PC-3 (cell line): ENCODE data around the gene WFDC11. TPM values are rescaled to one million over a fixed set of nuclear protein-coding genes. Genes with fewer than 3 reads are reported as not detected.

Experiments
- ATAC-seq: fragments of 200-7000 bp; cut with Tn5 transposase; 2 replicates; pipeline ENCODE4 v1.9.1; 2020; ENCODE audit warnings: mild to moderate bottlenecking, moderate library complexity
- BruUV-seq: library from RNA; stranded (reverse); fragments of 400-500 nt; replicated peaks from 2 replicates; lab custom pipeline; 2021; lab: Mats Ljungman, UMichigan
- CTCF ChIA-PET: fragments of 300-600 bp; sonication (Branson Sonifier 250); formaldehyde crosslinking; loops from one replicate; lab custom pipeline; 2022; ENCODE audit warnings: antibody characterized with exemption; lab: Charles Lee
- POLR2A ChIA-PET: fragments of 300-600 bp; sonication (Branson Sonifier 250); formaldehyde crosslinking; loops from one replicate; lab custom pipeline; 2022; ENCODE audit warnings: antibody characterized with exemption; ENCODE audit not compliant: unreplicated experiment; lab: Charles Lee
- DNase-seq: peaks from one replicate; pipeline ENCODE4 v3.0.0-alpha.2; 2015
- H2AFZ ChIP-seq: fragments of 300-600 bp; sonication (generic); 2 replicates; pipeline ENCODE4 v1.6.0; 2016; ENCODE audit warnings: antibody characterized with exemption, low read length
- H3F3A ChIP-seq: fragments of 300-600 bp; sonication (generic); one replicate; pipeline ENCODE4 v1.6.0; 2017; ENCODE audit warnings: antibody characterized with exemption, low read length, control low read depth, mild to moderate bottlenecking; ENCODE audit not compliant: unreplicated experiment
- H3K27ac ChIP-seq: fragments of 300-600 bp; sonication (generic); 2 replicates; pipeline ENCODE4 v1.5.1; 2016; ENCODE audit warnings: mild to moderate bottlenecking, low read length
- H3K27me3 ChIP-seq: fragments of 300-600 bp; sonication (generic); 2 replicates; pipeline ENCODE4 v1.6.1; 2016; ENCODE audit warnings: low read length, mixed read lengths
- H3K36me3 ChIP-seq: fragments of 300-600 bp; sonication (generic); 2 replicates; pipeline ENCODE4 v1.6.1; 2016; ENCODE audit warnings: low read depth, mixed run types, low read length, mixed read lengths
- H3K4me1 ChIP-seq: fragments of 300-600 bp; sonication (generic); 2 replicates; pipeline ENCODE4 v1.5.1; 2016; ENCODE audit warnings: low read length; ENCODE audit not compliant: insufficient read depth
- H3K4me2 ChIP-seq: fragments of 300-600 bp; sonication (generic); 2 replicates; pipeline ENCODE4 v1.6.0; 2016; ENCODE audit warnings: low read length
- H3K4me3 ChIP-seq: fragments of 300-600 bp; sonication (generic); 2 replicates; pipeline ENCODE4 v1.5.1; 2016; ENCODE audit warnings: mild to moderate bottlenecking, low read length, mixed read lengths
- H3K79me2 ChIP-seq: fragments of 300-600 bp; sonication (generic); 2 replicates; pipeline ENCODE4 v1.6.1; 2017; ENCODE audit warnings: low read length, mixed read lengths
- H3K9ac ChIP-seq: fragments of 300-600 bp; sonication (generic); 2 replicates; pipeline ENCODE4 v1.6.0; 2016; ENCODE audit warnings: mild to moderate bottlenecking, low read length
- H3K9me2 ChIP-seq: fragments of 300-600 bp; sonication (generic); replicated peaks from 2 replicates; pipeline ENCODE4 v1.6.1; 2016; ENCODE audit warnings: mixed run types, low read length, mixed read lengths
- H3K9me3 ChIP-seq: fragments of 300-600 bp; sonication (generic); 2 replicates; pipeline ENCODE4 v1.6.1; 2016; ENCODE audit warnings: low read length, mixed read lengths
- H4K20me1 ChIP-seq: fragments of 300-600 bp; sonication (generic); 2 replicates; pipeline ENCODE4 v1.6.1; 2016; ENCODE audit warnings: low read length, mixed read lengths
- CTCF ChIP-seq: fragments of 300-600 bp; sonication (generic); conservative IDR thresholded peaks from 2 replicates; pipeline ENCODE4 v1.5.1; 2017; ENCODE audit warnings: antibody characterized with exemption, low read depth, mild to moderate bottlenecking, low read length
- EZH2 ChIP-seq: fragments of 300-600 bp; sonication (generic); IDR thresholded peaks from one replicate; pipeline ENCODE4 v1.6.1; 2017; ENCODE audit warnings: antibody characterized with exemption, mild to moderate bottlenecking, low read length; ENCODE audit not compliant: unreplicated experiment
- EZH2phosphoT487 ChIP-seq: fragments of 300-600 bp; sonication (generic); IDR thresholded peaks from 2 replicates; pipeline ENCODE4 v1.6.1; 2018; ENCODE audit warnings: mild to moderate bottlenecking, antibody characterized with exemption, low read length, borderline replicate concordance
- intact Hi-C: fragments of 100-400 bp; cut with micrococcal nuclease; formaldehyde crosslinking; loops from 2 replicates; pipeline ENCODE4 v1.9.0; 2023
- total RNA-seq: library from RNA; depleted of rRNA; stranded (reverse); fragments of >200 nt; gene quantifications from 2 replicates; pipeline ENCODE4 v1.2.3, GENCODE V29; 2014

The WFDC11 gene
- total RNA-seq, 1 experiment from 2014 or later: not detected

GRCh38 chr20:45617591-45617990 is 52.4 kb downstream of the WFDC11 start:
- Histone ChIP-seq H3K4me2 (no peak overlapping the region), H4K20me1 (no peaks in the 10 kb centered on the region), H2AFZ (no peak overlapping the region), H3K27ac (no peak overlapping the region), H3K36me3 (no peaks in the 10 kb centered on the region), H3K27me3 (no peaks in the 10 kb centered on the region), H3K4me3 (no peak overlapping the region), H3K9ac (no peak overlapping the region), H3K4me1 (peaks cover 11% of the 10 kb centered on the region), H3K9me3 (no peaks in the 10 kb centered on the region), H3K9me2 (no peaks in the 10 kb centered on the region), H3K79me2 (no peaks in the 10 kb centered on the region), H3F3A (no peaks in the 10 kb centered on the region)
- intact Hi-C loops: no loop called here
- TF ChIP-seq EZH2 (no peak), EZH2phosphoT487 (no peak), CTCF (no peak)
- peak; percentile 64 for ATAC-seq
- ChIA-PET CTCF (interaction anchor here (0.7 kb wide), 1 partner anchor 12 kb away, joined by 3 read pairs; the partner anchor contains the start of gene WFDC10A), POLR2A (interaction anchor here (0.7 kb wide), 1 partner anchor 162 kb away, joined by 4 read pairs; no protein-coding TSS in a partner anchor)
- BruUV-seq: no TSS peak
- peak; percentile 59 for DNase-seq

GRCh38 chr20:45612314-45612713 is 57.7 kb downstream of the WFDC11 start:
- Histone ChIP-seq H3F3A (peaks cover 5% of the 10 kb centered on the region), H3K9me3 (no peaks in the 10 kb centered on the region), H3K79me2 (no peaks in the 10 kb centered on the region), H4K20me1 (no peaks in the 10 kb centered on the region), H3K4me1 (peaks cover 18% of the 10 kb centered on the region), H3K4me2 (no peak overlapping the region), H2AFZ (no peak overlapping the region), H3K27me3 (no peaks in the 10 kb centered on the region), H3K36me3 (no peaks in the 10 kb centered on the region), H3K27ac (no peak overlapping the region), H3K4me3 (no peak overlapping the region), H3K9ac (no peak overlapping the region), H3K9me2 (no peaks in the 10 kb centered on the region)
- no peak for TF ChIP-seq CTCF
- no peak for TF ChIP-seq EZH2phosphoT487
- TF ChIP-seq EZH2: no peak
- BruUV-seq: no TSS peak
- ChIA-PET POLR2A (no interaction called here), CTCF (no interaction called here)
- intact Hi-C loops: no loop called here
- DNase-seq (no peak), ATAC-seq (no peak)

GRCh38 chr20:45611054-45611453 is 59.0 kb downstream of the WFDC11 start:
- Histone ChIP-seq H3K4me3 (no peak overlapping the region; the same call in 1 of the 2 replicates), H3K27ac (peak overlapping the region; percentile 59), H3K9ac (no peak overlapping the region), H3F3A (peaks cover 5% of the 10 kb centered on the region), H3K4me1 (peaks cover 23% of the 10 kb centered on the region), H3K36me3 (no peaks in the 10 kb centered on the region), H3K4me2 (peak overlapping the region; percentile 58), H3K9me2 (no peaks in the 10 kb centered on the region), H3K9me3 (no peaks in the 10 kb centered on the region), H2AFZ (peak overlapping the region; percentile 29; the same call in 1 of the 2 replicates), H4K20me1 (no peaks in the 10 kb centered on the region), H3K79me2 (no peaks in the 10 kb centered on the region), H3K27me3 (no peaks in the 10 kb centered on the region)
- ATAC-seq (peak; percentile 74), DNase-seq (peak; percentile 85)
- TF ChIP-seq EZH2 (no peak), EZH2phosphoT487 (no peak), CTCF (no peak)
- ChIA-PET POLR2A (no interaction called here), CTCF (no interaction called here)
- BruUV-seq: no TSS peak
- intact Hi-C loops: no loop called here
